NCI-H187 (cell line): ENCODE results near the gene SH3BP4.
"Not testable (repeated sequence)": the region's sequence is repeated elsewhere in the genome, so short reads cannot be mapped to it uniquely, and the experiment has no call there.

Experiments
- DNase-seq, 2 experiments: peaks; one replicate each; lab custom pipeline; 2025; lab: John Stamatoyannopoulos, UW

The SH3BP4 gene

DNA sequence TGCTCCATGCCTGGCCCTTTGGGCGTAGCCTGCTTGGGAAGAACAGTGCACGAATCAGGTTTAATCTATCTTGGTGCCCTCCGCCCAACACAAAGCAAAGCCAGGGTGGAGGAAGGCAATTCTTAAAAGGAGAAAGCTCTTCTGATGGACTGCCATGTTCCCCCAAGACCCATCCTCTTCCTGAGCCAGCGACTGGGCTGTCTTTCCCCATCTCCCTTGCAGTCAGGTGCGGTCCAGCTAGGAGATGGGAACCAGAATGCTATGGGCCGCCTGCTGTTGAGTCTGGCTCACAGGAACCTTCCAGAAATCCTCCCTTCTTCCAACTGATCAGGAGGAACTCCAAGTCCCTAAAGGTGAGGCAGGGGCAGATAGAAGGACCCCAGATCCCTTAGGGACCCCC, 105.0 kb downstream of the SH3BP4 start:
- DNase-seq: no peak

DNA sequence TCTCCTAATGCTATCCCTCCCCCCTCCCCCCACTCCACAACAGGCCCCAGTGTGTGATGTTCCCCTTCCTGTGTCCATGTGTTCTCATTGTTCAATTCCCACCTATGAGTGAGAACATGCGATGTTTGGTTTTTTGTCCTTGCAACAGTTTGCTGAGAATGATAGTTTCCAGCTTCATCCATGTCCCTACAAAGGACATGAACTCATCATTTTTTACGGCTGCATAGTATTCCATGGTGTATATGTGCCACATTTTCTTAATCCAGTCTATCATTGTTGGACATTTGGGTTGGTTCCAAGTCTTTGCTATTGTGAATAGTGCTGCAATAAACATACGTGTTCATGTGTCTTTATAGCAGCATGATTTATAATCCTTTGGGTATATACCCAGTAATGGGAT, 105.8 kb downstream of the SH3BP4 start:
- not testable (repeated sequence) for DNase-seq

DNA sequence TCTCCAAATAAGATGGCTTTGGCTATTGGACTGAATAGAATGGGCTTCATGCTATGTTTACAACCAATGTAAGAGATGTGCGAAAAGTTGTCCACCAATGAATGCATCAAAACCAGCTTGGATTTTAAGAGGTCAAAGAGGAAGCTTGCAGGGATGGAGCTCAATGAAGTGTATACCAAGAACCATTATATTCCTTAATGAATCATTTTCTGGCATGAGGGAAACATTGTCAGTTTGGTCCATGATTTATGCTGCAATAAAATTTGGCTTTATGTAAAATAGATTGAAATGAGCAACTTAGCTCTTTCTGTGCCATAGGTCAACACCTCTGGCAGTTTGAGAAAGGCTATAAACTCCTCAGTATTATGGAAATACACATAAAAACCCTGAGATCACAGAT, 107.3 kb downstream of the SH3BP4 start:
- DNase-seq: no peak

DNA sequence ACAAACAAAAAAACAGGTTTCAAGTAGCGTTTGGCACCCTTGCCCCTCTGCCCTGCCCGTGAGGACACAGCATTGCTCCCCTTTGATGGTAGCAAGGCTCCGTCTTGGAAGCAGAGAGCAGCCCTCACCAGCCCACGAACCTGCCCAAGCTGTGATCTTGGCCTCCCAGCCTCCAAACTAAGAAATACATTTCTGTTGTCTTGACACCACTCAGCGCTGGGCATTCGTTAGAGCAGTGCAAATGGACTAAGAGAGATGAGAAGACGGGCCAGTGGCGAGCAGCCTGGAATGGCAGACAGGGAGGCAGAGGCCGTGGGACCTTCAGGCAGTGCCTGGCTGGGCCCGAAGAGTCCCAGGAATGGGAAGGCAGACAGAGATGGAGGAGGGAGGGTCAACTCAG, 109.8 kb downstream of the SH3BP4 start:
- DNase-seq: no peak

DNA sequence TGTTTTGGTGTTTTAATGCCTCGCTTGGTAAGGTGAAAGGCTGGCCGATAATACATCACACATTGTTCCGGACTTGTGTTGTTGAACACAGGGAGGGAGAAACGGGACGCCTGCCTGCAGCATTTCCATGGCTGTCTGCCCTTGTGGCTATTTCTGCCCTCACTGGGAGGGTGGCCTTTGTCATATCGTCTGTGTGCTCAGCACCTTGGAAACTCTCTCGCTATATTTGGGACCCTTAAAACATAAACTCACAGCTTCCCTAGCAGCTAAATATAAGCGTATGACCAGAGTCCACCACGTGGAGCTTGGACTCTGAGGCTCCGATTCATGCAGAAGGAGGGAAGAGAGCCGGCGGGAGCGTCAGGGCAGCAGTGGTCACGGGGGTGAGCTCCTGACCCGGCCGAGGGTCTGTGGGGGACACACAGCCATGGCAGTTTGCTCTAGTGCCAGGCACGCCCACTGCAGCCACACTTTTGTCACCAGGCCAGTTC, 111.7 kb downstream of the SH3BP4 start:
- no peak for DNase-seq

DNA sequence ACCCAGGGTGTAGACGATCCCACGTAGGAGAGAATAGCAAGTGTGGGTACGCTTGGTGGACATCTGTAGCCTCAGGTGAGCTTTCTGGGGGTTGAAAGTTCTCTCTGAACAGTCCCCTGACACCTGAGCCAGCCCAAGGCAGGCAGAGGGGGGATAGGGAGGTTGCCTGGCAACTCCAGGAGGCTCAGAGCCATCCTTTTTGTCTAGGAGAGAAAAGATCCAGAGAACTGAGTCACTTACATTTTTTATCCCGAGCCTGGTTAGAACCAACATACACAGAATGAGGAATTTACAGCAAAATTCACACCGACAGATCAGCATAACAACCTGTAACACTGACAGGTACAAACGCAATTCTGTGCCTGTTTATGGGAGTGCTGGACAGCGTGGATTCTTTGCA, 113.2 kb downstream of the SH3BP4 start:
- no peak for DNase-seq

DNA sequence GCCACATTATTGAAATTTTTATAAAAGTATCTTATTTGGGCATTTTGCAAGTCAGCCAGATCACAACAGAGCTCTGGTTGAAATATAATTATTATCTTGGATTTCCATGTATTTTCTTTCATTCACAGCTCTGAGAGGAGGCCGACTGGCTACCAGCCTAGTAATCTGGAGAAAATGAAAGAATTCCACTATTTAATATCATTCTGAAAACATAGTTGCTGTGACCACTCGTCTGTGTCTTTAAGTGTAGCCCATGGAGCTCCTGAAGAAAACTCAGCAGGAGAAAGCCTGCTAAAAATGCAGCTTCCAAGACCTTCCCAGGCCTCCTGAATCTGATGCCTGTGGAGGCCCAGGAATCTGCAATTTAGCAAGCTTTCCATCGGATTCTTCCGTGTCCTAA, 114.7 kb downstream of the SH3BP4 start:
- DNase-seq: no peak

DNA sequence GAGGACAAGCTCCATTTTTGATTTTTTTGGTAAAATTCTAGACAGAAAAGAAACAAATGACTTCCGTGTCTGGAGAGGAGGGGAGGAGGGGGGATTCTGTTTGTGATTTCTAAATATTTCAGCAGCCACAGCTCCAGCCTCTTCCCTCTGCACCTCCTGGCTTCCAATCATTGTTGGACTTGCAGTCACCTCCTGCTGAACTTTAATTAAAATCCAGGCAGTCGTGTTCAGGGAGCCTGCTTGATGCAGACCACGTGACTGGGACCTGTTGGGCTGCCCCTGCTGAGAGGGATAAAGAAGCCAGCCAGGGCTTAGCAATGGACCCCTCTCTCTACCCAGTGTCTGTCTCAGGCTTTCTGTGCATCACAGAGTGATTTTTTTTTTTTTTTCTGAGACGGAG, 115.1 kb downstream of the SH3BP4 start:
- DNase-seq: no peak

DNA sequence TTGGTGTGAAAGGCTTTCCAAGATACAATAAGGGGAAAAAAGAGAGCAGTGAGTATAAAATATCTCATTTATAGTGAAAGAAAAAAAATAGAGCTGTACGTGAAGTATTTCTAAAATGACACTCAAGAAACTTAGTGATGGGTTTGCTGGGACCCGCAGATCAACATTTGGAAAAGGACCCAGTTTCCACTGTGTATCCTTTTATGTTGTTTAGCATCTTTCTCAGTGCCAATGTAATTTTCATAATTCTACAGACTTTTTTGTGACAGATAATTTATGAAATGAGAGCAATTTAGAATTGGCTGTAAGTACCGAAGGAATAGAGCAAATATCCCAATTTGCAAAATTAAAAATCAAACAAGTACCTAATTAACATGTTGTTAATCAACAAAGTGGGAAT, 116.9 kb downstream of the SH3BP4 start:
- no peak for DNase-seq

DNA sequence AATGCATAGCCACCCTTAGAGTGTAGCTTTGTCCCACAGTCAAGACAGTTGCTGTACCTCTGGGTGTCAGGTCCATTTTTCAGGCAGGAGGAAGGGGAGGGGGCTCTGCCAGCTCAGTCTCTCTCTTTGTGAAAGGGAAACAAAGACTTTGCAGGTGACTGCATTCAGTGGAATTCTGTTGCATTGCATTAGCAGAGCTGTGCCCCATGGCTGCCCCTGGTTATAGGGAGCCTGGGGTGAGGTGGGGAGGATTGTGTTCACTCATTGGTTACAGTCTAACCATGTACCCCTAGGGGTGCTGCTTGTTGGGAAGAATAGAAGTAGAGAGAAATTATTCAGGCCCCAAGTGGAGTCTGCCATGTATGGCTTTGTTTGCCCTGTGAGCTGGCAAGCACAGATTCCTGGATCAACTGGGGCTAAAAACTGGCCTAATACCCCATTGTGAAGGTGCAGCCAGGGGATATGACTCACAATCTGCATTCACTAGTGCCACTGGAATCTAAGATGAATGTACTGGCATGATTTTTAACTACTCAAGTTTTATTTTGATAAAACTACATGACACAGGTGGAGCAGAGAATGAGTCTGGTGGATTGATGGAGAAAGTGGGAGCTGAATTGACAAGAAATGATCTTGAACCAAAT, 118.4 kb downstream of the SH3BP4 start:
- DNase-seq: no peak

DNA sequence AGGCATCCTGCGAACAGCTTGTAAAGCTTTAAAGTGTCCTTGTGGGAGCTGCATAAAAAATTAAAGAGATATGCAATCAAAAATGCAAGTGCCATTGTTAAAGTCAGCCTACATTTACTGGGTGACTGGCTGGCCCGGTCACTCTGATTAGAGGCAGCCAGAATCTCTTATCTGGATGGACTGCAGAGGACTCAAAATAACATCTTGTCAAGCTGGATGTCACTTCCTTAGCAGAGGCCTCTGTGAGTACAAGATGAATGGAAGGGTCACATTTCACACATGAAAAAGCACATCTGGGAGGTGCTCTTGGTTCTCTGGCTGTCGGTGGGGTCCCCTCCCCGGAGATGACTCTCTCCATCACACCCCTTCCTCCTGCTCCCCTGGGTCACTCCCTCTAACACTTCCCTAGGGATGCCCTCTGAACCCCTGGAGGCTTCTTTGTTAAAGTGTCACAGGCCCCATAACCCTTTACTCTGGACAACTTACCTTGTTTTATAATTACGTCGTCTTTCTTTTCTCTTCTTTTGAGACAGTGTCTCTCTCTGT, 122.1 kb downstream of the SH3BP4 start:
- DNase-seq: no peak

DNA sequence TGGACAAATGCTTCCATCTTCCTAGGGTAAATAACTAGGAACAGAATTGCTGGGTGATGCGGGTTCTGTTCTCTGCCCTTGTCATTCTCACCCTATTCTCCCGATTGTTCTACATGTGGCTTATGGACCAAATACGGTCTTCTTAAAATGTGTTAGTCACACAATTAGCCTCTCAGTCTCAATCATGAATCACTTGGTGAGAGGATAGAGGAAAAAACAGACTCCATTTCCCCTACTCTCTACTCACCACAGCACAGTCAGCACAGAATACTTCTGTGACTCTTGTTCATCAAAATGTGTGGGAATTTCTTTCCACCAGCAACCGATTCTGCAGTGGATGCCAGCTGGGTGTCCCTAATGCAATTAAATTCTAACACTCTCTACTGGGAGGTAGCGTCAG, 125.2 kb downstream of the SH3BP4 start:
- DNase-seq: no peak

DNA sequence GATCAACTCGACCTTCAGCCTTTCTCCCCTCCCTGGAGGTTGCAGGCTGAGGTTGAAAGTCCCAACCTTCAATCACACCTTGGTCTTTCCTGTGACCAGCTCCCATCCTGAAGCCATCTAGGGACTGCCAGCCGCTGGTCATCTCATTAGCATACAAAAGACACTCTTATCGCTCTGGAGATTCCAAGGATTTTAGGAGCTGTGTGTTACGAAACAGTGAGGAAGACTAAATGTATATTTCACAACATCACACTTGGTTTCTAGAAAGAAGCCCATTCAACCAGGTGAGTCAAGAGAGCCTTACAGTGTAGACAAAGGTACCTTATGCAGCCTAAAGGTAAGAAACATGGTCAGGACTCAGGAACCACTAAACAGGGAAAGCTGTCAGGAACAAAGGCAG, 126.4 kb downstream of the SH3BP4 start:
- DNase-seq: no peak

DNA sequence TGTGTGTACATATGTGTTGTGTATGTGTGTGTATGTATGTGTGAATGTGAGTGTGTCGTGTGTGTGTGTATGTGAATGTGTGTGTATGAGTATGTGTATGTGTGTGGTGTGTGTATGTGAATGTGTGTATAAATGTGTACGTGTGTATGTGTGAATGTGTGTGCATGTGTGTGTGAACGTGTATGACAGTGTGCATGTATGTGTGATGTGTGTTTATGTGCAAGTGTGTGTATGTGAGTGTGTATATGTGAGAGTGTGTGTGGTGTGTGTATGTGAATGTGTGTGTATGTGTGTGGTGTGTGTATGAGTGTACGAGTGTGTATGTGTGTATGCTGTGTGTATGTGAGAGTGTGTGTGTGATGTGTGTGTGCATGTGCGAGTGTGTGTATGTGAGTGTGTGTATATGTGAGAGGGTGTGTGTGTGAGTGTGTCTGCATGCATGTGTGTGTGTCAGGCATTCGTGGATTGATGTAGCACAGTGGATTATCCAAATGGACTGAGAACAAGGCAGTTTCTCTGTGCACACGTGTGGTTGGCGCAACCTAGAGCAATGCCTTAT, 127.2 kb downstream of the SH3BP4 start:
- no peak for DNase-seq

DNA sequence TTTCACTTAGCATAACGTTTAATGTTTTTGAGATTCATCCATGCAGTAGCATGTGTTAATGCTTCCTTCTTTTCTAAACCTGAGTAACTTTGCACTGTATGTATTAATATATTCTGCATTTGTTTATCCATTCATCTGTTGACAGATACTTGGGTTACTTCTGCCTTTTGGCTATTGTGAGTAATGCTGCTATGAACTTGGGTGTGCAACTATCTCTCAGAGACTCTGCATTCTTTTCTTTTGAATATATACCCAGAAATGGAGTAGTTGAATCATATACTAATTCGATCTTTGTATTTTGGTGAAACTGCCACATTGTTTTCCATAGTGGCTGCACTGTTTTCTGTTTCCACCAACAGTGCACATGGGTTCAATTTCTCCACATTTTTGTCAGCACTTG, 128.3 kb downstream of the SH3BP4 start:
- DNase-seq: no peak

DNA sequence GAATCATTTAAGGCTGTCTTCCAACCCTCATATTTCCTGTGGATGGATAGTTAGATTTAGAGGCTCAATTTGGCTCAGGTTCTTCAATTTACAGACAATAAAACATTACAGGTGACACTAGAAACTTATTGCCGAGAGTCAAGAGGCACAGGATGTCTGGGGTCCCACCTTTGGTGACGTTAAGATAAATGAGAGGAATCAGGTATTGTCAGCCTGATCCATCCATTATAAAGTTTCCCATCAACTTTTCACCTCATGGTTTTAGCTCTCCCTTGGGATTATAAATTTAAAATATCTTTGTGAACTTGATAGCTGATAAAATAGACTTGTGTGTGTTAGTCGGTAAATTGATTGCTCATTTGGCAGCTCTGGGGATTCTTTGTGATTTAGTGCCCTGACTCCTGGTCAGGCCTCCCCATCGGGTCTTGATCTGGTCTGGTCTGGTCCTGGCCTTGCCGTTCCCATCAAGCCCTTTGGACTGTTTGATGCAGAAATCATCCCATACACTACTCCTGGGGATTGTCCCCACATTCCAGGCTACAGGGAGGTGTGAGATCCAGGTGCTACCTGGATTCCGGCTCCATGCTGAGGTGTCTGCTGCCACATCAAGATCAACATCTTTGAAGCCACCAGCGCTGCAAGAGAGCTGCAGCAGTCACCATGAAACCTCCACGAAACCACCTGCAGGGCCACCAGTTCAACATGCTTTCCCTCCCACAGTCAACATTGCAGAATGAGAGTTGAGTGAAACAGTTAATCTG, 130.9 kb downstream of the SH3BP4 start:
- DNase-seq: no peak

DNA sequence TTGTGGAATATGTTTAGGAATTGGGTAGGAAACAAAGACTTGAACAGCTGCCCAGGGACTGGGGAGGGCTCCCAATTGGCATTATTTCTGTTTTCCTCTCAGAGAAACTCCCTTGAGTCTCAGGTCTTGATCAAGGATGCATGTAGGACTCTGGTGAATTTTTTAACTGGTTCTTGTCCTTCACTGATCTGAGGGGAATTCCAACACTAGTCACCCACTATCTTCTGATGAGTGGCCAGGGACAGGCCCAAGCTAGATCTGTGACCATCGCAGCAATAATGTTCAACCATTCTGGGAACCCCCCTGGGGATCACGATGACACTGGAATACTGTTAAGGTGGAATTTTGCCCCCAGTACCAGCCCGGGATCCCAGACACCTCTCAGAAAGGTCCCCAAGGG, 132.0 kb downstream of the SH3BP4 start:
- DNase-seq: no peak

DNA sequence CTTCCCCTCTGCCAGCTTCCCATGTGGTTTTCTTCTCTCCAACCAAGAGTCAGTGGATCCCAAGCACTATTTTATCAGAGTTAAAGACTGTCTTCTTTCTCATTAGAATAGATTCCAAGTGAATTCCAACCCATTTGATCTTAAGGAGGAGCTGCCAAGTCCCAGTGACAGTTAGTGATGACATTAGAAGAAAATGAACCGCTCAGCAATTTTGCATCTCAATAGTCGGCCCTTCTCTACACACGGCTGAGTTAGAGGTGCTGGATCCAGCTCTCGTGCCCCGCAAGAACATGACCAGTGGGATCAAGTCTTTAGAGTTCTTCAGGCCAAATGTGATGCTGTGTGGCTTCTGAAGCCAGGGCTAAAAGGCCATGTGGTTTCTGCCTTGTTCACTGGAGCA, 132.6 kb downstream of the SH3BP4 start:
- DNase-seq: no peak

DNA sequence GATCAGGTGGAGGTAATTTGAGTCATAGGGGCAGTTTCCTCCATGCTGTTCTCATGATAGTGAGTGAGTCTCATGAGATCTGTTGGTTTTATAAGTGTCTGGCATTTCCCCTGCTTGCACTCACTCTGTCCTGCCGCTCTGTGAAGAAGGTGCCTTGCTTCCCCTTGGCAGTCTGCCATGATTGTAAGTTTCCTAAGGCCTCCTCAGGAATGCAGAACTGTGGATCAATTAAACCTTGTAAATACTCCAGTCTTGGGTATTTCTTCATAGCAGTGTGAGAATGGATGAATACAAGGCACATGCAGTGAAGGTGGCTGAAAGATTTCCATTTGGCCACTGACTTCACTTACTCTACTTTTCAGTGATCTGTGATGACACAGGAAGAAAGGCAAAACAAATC, 133.7 kb downstream of the SH3BP4 start:
- no peak for DNase-seq

DNA sequence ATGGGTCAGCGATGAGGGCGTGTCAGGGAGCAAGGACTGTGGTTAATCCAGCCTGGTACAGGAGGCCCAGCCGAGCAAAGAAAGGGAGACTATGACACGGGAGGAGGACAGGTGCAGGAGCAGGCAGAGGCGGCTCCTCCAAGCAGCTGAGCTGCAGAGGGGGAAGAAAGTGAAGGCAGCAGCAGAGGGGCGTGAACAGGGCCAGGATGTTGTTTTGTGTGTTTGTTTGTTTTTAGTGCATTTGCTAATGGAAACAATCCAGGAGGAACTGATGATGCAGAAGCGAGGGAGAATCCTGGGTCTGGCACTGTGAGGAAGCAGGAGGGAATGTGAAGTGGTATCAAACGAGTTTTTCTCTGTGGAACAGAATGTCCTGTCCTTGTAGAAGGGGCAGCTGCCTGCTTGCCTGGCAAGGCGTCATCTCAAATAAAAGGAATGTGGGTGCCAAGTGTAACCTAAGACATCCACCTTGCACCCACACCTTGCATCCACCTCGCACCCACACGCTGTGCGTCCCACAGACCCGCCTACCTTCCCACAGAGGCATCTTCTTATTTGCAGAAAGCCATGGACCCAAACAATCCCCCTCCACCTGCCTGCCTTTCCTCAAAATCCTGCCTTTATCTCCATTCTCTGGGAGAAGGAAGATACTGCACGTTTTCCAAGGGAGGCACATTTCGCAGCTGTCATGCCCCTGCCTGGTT, 134.8 kb downstream of the SH3BP4 start:
- no peak for DNase-seq

DNA sequence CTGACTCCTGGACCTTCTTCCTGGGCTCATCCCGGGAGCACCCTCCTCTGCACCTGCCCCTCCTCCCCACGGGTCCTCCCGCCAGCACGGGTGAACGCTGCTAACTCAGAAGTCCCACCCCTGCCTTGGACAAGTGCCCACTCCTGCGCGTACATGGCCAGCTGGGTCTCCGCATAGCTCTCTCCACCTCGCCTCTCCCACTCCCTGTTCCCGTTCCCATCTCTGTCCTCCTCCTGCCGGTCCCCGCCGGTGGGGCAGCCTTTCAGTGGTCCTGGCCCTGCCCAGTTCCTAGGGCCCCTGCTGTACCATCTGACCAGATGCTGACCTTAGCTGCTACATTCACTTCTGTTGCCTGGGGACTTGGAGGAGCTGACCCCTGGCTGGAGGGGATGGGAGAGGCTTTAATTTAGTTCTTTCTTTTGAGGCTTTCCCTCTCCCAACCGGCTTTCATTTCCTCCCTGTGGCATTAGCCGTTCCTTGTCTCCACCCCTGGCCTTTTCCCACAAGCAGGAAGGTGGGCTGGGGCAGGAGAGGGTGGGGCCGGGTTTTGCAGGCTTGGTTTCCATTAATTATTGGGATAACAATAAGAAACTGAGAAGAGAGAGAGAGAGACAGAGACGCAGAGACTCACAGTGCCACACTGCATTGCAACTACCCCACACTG, 136.1 kb downstream of the SH3BP4 start:
- no peak for DNase-seq

DNA sequence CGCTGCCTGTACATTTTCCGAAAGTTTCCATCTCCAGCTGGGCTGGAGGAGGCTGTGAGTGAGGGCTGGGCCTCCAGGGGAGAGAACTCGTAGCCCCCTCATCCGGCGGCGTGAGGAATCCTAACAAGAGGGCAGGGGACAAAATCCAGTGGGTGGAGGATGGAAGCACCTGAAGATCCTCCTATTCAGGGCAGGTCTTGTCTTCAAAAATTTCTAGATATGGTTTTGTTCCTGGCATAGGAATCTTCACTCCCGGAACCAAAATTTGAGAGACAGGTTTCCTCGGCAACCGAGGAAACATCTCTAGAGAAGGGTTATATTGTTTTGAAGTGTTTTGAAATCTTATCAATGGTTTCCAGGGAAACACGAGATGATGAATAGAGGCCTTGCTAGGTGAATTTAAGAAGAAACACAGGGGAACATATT, 136.7 kb downstream of the SH3BP4 start:
- DNase-seq: no peak
